ENCODE data around the gene GOPC.

DNA sequence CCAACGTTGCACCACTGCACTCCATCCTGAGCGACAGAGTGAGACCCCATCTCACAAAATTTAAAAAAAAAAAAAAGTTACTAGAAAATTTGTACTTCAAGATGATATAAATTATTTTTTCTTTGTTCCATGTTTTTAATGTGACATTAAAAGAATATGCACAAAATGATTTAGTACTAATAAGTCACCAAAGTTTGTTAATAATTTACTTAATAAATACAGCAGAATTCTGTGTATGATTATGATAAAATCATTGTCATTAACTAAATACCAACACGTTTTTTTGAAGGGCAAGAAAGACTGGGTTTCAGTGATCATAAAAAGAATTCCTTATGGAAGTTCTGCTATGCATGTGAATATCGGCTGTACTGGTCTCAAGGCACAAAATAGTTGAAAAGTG is 28.1 kb downstream of the GOPC start:
- TF ChIP-seq, protein P1, sequence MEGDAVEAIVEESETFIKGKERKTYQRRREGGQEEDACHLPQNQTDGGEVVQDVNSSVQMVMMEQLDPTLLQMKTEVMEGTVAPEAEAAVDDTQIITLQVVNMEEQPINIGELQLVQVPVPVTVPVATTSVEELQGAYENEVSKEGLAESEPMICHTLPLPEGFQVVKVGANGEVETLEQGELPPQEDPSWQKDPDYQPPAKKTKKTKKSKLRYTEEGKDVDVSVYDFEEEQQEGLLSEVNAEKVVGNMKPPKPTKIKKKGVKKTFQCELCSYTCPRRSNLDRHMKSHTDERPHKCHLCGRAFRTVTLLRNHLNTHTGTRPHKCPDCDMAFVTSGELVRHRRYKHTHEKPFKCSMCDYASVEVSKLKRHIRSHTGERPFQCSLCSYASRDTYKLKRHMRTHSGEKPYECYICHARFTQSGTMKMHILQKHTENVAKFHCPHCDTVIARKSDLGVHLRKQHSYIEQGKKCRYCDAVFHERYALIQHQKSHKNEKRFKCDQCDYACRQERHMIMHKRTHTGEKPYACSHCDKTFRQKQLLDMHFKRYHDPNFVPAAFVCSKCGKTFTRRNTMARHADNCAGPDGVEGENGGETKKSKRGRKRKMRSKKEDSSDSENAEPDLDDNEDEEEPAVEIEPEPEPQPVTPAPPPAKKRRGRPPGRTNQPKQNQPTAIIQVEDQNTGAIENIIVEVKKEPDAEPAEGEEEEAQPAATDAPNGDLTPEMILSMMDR (IDR thresholded peaks at IDR 0.05): no peak
- TF ChIP-seq POLR2A (IDR thresholded peaks at IDR 0.05): no peak
